Non-pigmented ciliary epithelial cell (primary cell): ENCODE data around the gene UBE2G1.

ENCODE experiments used
- DNase-seq: peaks from one replicate; pipeline ENCODE4 v3.0.0-alpha.2; 2010; ENCODE audit warnings: low read depth

Gene UBE2G1

DNA sequence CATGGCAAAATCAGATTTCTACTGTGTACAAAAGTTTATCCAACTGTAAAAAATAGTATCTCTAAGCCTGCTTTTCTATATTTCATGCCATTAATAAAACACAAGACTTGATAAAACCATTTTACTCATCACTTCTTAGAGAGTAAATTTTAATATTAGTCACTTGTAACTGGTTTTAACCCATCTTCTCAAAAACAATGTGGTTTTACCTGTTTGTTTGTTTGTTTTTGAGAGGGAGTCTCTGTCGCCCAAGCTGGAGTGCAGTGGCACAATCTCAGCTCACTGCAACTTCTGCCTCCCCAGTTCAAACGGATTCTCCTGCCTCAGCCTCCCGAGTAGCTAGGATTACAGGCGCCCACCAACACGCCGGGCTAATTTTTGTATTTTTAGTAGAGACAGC, 32.1 kb downstream of the UBE2G1 start:
- no peak for DNase-seq

- DNase-seq: no peak
Observed at GRCh38 chr17:4333041-4333440, 33.4 kb downstream of the UBE2G1 start.

GRCh38 chr17:4332296-4332970, 34.0 kb downstream of the UBE2G1 start:
- no peak for DNase-seq

DNA sequence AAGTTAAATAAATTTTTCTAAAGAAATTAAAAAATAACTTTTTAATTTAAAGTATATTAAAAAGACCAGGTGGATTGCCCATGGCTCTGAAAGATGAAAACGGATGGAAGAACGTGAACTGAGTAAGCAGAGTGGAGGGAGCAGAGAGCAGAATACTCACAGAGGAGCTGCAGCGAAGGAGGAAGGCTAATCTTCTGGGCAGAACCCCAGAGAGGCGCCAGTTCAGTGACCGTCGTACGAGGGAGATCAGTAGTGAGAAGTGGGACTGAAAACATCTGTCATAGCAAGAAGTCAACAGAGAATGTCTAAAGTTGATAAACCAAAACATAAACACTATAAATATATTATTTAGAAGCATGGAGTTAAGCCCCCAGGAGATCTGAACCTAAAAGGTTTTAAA, 34.9 kb downstream of the UBE2G1 start:
- no peak for DNase-seq

GRCh38 chr17:4329838-4330237, 36.6 kb downstream of the UBE2G1 start:
- peak; percentile 88 for DNase-seq

DNA sequence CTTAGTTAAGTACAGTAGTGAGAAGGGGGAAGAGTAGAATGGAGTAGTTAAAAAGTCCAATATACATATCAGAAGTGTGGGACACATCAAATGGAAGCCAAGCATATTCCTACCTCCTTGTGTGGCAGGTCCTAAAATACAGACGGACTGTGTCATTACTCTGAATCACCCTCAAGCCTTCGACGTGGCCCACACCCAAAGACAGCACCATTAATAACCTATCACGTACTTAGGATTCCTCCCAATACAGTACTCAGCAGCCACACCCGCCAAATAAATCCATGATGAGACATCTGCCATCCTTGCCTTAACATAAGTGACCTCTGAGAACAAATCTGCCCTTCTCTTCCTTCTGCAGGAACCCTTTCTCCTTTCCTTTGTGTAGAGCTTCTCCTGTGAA, 38.9 kb downstream of the UBE2G1 start:
- no peak for DNase-seq

- no peak for DNase-seq
Observed at GRCh38 chr17:4326608-4327007, 39.9 kb downstream of the UBE2G1 start.

DNA sequence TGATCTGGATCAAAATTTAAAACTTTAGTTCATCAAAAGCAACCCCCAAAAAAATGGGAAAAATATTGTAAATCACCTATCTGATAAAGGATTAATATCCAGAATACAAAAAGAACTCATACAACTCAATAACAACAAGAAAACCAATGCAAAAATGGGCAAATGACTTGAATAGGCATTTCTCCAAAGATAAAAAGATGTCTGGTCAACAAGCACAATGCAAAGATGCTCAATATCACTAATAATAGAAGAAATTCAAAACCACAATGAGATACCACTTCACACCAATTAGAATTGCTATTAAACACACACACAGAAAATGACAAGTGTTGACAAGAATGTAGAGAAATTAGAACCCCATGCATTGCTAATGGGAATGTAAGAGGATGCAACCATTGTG, 40.4 kb downstream of the UBE2G1 start:
- no peak for DNase-seq

DNA sequence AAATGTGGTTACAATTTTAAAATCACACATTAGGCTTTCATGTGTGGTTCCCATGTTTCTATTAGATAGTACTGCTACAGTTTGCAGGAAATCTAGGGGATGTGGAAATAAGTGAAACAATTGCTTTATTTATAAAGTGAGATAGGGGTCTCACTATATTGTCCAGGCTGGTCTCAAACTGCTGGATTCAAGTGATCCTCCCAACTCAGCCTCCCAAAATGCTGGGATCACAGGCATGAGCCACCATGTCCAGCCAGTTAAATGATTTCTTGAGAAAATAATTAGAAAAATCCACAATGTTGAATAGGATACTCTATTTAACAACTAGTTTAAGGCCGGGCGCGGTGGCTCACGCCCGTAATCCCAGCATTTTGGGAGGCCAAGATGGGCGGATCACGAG, 42.0 kb downstream of the UBE2G1 start:
- no peak for DNase-seq

- DNase-seq: no peak
Observed at GRCh38 chr17:4319221-4319620, 47.3 kb downstream of the UBE2G1 start.

GRCh38 chr17:4318596-4318995, 47.9 kb downstream of the UBE2G1 start:
- no peak for DNase-seq

- DNase-seq: no peak
Observed at GRCh38 chr17:4318186-4318585, 48.3 kb downstream of the UBE2G1 start.

GRCh38 chr17:4317610-4318009, 48.9 kb downstream of the UBE2G1 start:
- DNase-seq: no peak

GRCh38 chr17:4316648-4317047, 49.8 kb downstream of the UBE2G1 start:
- no peak for DNase-seq

- DNase-seq: no peak
Observed at GRCh38 chr17:4314618-4315017, 51.9 kb downstream of the UBE2G1 start.

GRCh38 chr17:4314179-4314578, 52.3 kb downstream of the UBE2G1 start:
- DNase-seq: no peak

DNA sequence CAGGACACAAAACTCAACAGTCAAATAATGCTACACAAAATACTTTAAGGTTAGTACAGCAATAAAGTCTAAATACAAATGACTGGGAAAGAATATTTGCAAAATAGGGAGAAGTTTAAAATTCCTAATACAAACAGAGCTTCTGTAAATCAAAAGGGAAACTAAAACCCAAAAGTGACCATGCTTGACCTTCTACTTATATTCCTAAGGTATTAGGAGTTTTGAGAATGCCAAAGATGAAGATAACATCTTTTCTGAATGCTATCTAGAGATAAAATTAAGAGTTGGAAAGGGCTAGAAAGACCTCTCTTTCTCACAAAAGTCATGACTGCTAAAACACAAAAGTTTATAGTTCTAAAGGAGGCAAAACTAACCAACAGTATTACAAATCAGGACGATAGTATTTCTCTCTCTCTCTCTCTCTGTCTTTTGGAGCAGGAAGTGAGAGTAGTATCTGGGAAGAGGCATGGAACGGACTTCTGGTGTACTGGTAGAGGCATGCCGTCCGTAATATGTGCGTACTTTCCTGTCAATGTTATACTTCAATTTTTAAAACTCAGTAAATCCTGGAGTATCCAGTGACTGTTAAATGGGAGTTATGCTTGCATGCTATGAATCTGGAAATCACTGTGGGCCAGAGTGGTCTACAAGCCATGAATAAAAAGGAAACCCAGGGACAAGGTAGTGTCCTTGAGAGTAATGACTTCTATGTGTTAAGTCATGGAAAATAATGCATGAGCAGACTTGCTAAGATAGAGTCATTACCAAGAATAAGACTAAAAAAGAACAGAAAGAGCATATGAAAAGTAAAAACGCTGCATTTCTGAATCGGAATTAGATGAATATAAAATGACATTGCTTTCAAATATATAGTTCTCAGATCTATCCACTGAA, 53.0 kb downstream of the UBE2G1 start:
- DNase-seq: no peak

DNA sequence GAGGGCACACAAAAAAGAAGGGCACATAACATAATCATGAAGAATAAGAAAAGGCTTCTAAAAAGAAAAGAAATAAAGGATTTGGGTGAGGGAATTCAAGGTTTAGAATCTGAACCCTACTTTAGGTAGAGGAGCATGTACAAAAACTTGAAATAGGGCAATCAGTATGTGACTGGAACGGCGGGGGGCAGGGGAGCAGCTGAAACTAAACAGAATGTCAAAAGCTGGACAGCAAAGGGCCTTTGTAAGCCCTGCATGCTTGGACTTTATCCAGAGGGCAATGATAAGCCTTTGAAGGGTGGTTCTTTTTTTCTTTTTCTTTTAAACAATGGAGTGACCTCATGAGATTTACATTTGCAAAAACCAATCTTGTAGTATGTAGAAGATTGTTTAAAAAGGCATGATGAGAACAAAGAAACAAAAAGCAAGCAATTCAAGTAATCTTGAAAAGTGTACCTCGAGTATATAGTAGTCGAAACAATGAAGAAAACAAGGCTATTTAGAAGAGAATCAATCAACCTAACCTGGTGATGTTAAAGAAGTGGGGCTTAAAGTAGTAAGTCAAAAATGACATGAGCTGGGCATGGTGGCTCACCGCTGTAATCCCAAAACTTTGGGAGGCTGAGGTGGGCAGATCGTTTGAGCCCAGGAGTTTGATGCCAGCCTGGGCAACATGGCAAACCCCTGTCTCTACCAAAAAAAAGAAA, 56.0 kb downstream of the UBE2G1 start:
- DNase-seq: no peak

DNA sequence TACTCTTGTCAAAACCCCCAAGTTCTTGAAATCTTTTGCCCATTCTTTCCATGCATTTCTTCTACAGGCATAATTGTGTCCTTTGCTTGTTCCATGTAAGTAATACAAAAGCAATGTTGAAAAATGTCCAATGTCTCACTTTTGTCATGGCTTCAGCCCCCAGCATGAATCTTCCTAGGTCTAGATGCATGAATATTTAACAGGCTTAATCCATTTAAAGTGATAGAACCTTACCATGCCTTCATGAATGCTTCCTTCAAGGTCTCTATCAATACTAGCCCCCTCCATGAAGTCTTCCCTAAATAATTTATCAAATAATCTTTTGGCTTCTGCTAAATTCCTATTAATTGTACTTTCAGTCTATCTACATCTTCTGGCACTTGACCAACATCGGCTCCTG, 56.6 kb downstream of the UBE2G1 start:
- DNase-seq: no peak

DNA sequence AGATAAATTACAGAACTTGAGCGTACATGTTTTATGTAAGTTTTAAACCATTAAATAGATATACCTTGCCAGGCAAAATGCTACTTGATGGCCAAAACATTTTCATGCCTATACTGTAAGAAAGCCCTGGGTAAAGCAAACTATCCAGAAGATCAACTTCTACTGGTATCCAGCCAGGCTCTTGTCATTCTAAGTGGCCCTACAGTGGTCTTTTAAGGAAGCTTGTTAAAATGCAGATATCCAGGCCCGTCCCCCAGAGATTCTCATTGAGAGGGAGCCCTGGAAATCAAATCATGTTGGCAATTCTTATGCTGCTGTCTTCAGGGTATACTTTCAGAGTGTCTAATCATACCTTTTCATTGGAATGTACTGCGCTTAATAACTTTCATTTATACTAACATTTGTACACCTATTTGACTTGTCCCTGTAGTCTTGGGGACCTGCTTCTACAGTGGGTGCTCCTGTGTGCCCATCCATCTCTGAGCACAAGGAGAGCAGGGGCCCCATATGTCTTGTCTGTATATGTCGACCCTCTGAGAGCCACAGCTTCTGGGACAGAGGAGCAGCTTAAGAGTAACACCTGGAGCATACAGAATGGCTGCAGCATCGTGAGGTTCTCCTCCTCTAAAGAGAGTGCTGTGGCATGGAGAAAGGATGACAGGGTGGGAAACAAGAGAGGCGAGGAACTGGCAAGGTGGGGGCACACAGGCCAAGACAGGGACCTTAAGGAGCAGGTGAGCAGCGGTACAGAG, 59.1 kb downstream of the UBE2G1 start:
- no peak for DNase-seq

GRCh38 chr17:4305224-4305623, 61.3 kb downstream of the UBE2G1 start:
- no peak for DNase-seq

- no peak for DNase-seq
Observed at GRCh38 chr17:4304417-4305027, 62.0 kb downstream of the UBE2G1 start.
